ENCODE data around the gene EMP3.
A peak's percentile ranks its signal among the peaks of the same experiment; 100 is the strongest.
"Not testable (repeated sequence)": the region's sequence is repeated elsewhere in the genome, so short reads cannot be mapped to it uniquely, and the experiment has no call there.

The EMP3 gene

GRCh38 chr19:48367855-48368254, 42.5 kb downstream of the EMP3 start:
- no peak overlapping the region for H3K4me3 Mint-ChIP-seq
- H3K9me3 Mint-ChIP-seq: no peaks in the 10 kb centered on the region
- peaks cover 39% of the 10 kb centered on the region for H3K4me1 Mint-ChIP-seq
- no peak for DNase-seq
- no peaks in the 10 kb centered on the region for H3K36me3 Mint-ChIP-seq (ENCODE audit: low read depth)
- TF ChIP-seq, protein P1, sequence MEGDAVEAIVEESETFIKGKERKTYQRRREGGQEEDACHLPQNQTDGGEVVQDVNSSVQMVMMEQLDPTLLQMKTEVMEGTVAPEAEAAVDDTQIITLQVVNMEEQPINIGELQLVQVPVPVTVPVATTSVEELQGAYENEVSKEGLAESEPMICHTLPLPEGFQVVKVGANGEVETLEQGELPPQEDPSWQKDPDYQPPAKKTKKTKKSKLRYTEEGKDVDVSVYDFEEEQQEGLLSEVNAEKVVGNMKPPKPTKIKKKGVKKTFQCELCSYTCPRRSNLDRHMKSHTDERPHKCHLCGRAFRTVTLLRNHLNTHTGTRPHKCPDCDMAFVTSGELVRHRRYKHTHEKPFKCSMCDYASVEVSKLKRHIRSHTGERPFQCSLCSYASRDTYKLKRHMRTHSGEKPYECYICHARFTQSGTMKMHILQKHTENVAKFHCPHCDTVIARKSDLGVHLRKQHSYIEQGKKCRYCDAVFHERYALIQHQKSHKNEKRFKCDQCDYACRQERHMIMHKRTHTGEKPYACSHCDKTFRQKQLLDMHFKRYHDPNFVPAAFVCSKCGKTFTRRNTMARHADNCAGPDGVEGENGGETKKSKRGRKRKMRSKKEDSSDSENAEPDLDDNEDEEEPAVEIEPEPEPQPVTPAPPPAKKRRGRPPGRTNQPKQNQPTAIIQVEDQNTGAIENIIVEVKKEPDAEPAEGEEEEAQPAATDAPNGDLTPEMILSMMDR (IDR thresholded peaks at IDR 0.05): no peak
- no peak overlapping the region for H3K27ac Mint-ChIP-seq
- H3K27me3 Mint-ChIP-seq (ENCODE audit: low read depth, poor library complexity): peaks cover 10% of the 10 kb centered on the region

GRCh38 chr19:48368936-48369335, 43.6 kb downstream of the EMP3 start:
- Mint-ChIP-seq H3K4me3 (no peak overlapping the region), H3K36me3 (ENCODE audit: low read depth) (no peaks in the 10 kb centered on the region), H3K4me1 (peaks cover 50% of the 10 kb centered on the region), H3K27me3 (ENCODE audit: low read depth, poor library complexity) (peaks cover 16% of the 10 kb centered on the region), H3K27ac (no peak overlapping the region), H3K9me3 (no peaks in the 10 kb centered on the region)
- TF ChIP-seq, protein P1 (IDR thresholded peaks at IDR 0.05): no peak
- no peak for DNase-seq

DNA sequence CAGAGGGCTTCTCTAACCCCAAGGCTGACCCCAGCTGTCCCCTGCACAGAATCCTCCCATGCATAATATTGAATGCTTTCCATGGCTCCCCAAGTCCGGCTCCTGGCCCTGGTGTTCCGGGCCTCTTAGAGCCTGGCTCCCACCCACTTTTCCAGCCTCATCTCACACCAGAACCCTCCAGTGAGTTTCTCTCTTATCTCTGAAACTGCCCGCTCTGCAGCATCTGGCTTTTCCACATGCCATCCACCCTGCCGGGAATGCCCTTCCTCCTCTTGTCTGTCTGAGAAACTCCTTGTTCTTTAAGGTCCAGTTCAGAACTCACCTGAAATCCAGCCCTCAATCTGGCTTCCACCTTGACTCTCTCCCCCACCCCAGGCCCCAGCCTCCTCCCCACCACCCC, 45.6 kb downstream of the EMP3 start:
- no peak for DNase-seq
- TF ChIP-seq, protein P1 (IDR thresholded peaks at IDR 0.05): no peak
- peaks cover 24% of the 10 kb centered on the region for H3K27me3 Mint-ChIP-seq (ENCODE audit: low read depth, poor library complexity)
- H3K4me1 Mint-ChIP-seq: peaks cover 64% of the 10 kb centered on the region
- no peak overlapping the region for H3K27ac Mint-ChIP-seq
- H3K9me3 Mint-ChIP-seq: no peaks in the 10 kb centered on the region
- no peaks in the 10 kb centered on the region for H3K36me3 Mint-ChIP-seq (ENCODE audit: low read depth)
- no peak overlapping the region for H3K4me3 Mint-ChIP-seq

- Mint-ChIP-seq H3K9me3 (no peaks in the 10 kb centered on the region), H3K27me3 (ENCODE audit: low read depth, poor library complexity) (peaks cover 24% of the 10 kb centered on the region), H3K4me3 (no peak overlapping the region), H3K36me3 (ENCODE audit: low read depth) (no peaks in the 10 kb centered on the region), H3K27ac (no peak overlapping the region), H3K4me1 (peaks cover 68% of the 10 kb centered on the region)
- TF ChIP-seq, protein P1 (IDR thresholded peaks at IDR 0.05): no peak
- DNase-seq: no peak
Measured at GRCh38 chr19:48371367-48371766, 46.0 kb downstream of the EMP3 start.

GRCh38 chr19:48371771-48372170, 46.4 kb downstream of the EMP3 start:
- H3K36me3 Mint-ChIP-seq (ENCODE audit: low read depth); DNase-seq; H3K27ac Mint-ChIP-seq; H3K9me3 Mint-ChIP-seq; H3K4me3 Mint-ChIP-seq: not testable (repeated sequence)
- H3K27me3 Mint-ChIP-seq (ENCODE audit: low read depth, poor library complexity): peaks cover 24% of the 10 kb centered on the region
- peaks cover 72% of the 10 kb centered on the region for H3K4me1 Mint-ChIP-seq

GRCh38 chr19:48372904-48373303, 47.6 kb downstream of the EMP3 start:
- TF ChIP-seq, protein P1 (IDR thresholded peaks at IDR 0.05): no peak
- Mint-ChIP-seq H3K27me3 (ENCODE audit: low read depth, poor library complexity) (peaks cover 20% of the 10 kb centered on the region), H3K27ac (peak overlapping the region; percentile 83), H3K9me3 (no peaks in the 10 kb centered on the region), H3K4me1 (peaks cover 73% of the 10 kb centered on the region), H3K36me3 (ENCODE audit: low read depth) (no peaks in the 10 kb centered on the region), H3K4me3 (no peak overlapping the region)
- no peak for DNase-seq

Measured in nephron progenitor cell (in vitro differentiated cells).